Measurements from ENCODE around the gene GRAMD4.
"Not testable (repeated sequence)": the region's sequence is repeated elsewhere in the genome, so short reads cannot be mapped to it uniquely, and the experiment has no call there.

GRAMD4 gene

GRCh38 chr22:46639843-46640242 lies 19.7 kb downstream of the GRAMD4 start:
- no peak for DNase-seq

GRCh38 chr22:46640293-46641055 lies 20.3 kb downstream of the GRAMD4 start:
- DNase-seq = no peak

GRCh38 chr22:46641811-46642266 lies 21.7 kb downstream of the GRAMD4 start:
- no peak for DNase-seq

- not testable (repeated sequence) for DNase-seq
These were observed 22.8 kb downstream of the GRAMD4 start for GRCh38 chr22:46642840-46643480.

GRCh38 chr22:46646531-46647215 lies 26.5 kb downstream of the GRAMD4 start:
- DNase-seq = no peak

GRCh38 chr22:46648225-46648820 lies 28.1 kb downstream of the GRAMD4 start:
- not testable (repeated sequence) for DNase-seq

- DNase-seq = no peak
These were observed 29.2 kb downstream of the GRAMD4 start for GRCh38 chr22:46649141-46650077.

GRCh38 chr22:46650078-46650810 lies 30.1 kb downstream of the GRAMD4 start:
- DNase-seq = no peak

- no peak for DNase-seq
These were observed 31.1 kb downstream of the GRAMD4 start for GRCh38 chr22:46651316-46651715.

- no peak for DNase-seq
These were observed 32.1 kb downstream of the GRAMD4 start for GRCh38 chr22:46652081-46652846.

- DNase-seq = no peak
These were observed 32.7 kb downstream of the GRAMD4 start for GRCh38 chr22:46652847-46653331.

- DNase-seq = no peak
These were observed 33.4 kb downstream of the GRAMD4 start for GRCh38 chr22:46653596-46653995.

GRCh38 chr22:46654426-46654825 lies 34.2 kb downstream of the GRAMD4 start:
- DNase-seq = no peak

- DNase-seq = no peak
These were observed 34.9 kb downstream of the GRAMD4 start for GRCh38 chr22:46654927-46655595.

GRCh38 chr22:46655861-46656608 lies 35.8 kb downstream of the GRAMD4 start:
- DNase-seq = no peak

- no peak for DNase-seq
These were observed 36.9 kb downstream of the GRAMD4 start for GRCh38 chr22:46656856-46657654.

GRCh38 chr22:46657655-46657953 lies 37.4 kb downstream of the GRAMD4 start:
- DNase-seq = no peak
